SK-N-MC (cell line): Measurements from ENCODE around the gene PSMD14.

Experiments
- EZH2 ChIP-seq: fragments of 200-600 bp; sonication (generic); IDR thresholded peaks from one replicate; pipeline ENCODE4 v1.6.1; 2017; ENCODE audit warnings: antibody characterized with exemption
- FOXP2 ChIP-seq: optimal IDR thresholded peaks from 2 replicates; pipeline ENCODE3; 2011; ENCODE audit warnings: mild to moderate bottlenecking, moderate library complexity; ENCODE audit not compliant: insufficient read depth; ENCODE audit errors: extremely low read length, control extremely low read depth
- POLR2AphosphoS5 ChIP-seq: IDR thresholded peaks from 2 replicates; pipeline ENCODE4 v1.6.1; 2012; ENCODE audit warnings: mild to moderate bottlenecking, low read depth, low read length, borderline replicate concordance

GRCh38 chr2:161351678-161352077 lies 43.5 kb downstream of the PSMD14 start:
- TF ChIP-seq EZH2: no peak
- no peak for TF ChIP-seq POLR2AphosphoS5
- TF ChIP-seq FOXP2: no peak
